ES-I3 (cell line): ENCODE data around the gene APC.

ENCODE experiments used
- H3K36me3 ChIP-seq: 2 replicates; pipeline ENCODE4 v1.6.1; 2013; ENCODE audit warnings: mild to moderate bottlenecking, low read length, control low read depth, moderate library complexity; ENCODE audit not compliant: insufficient read depth
- H3K4me1 ChIP-seq: 2 replicates; pipeline ENCODE4 v1.6.1; 2013; ENCODE audit warnings: mild to moderate bottlenecking, control low read depth, low read length; ENCODE audit not compliant: insufficient read depth
- H3K9ac ChIP-seq: 2 replicates; pipeline ENCODE4 v1.6.1; 2013; ENCODE audit warnings: low read depth, mild to moderate bottlenecking, low read length, moderate library complexity
- H3K9me3 ChIP-seq: 2 replicates; pipeline ENCODE4 v1.6.1; 2013; ENCODE audit warnings: mild to moderate bottlenecking, low read length, moderate library complexity; ENCODE audit not compliant: control insufficient read depth, insufficient read depth

APC gene

GRCh38 chr5:112787261-112787660, 49.6 kb downstream of the APC start:
- Histone ChIP-seq H3K36me3 (peaks cover under 1% of the 10 kb centered on the region; the same call in 1 of the 2 replicates), H3K4me1 (no peaks in the 10 kb centered on the region), H3K9ac (no peak overlapping the region)

GRCh38 chr5:112787896-112788295, 50.2 kb downstream of the APC start:
- Histone ChIP-seq H3K9me3 (no peaks in the 10 kb centered on the region), H3K36me3 (peaks cover under 1% of the 10 kb centered on the region), H3K9ac (no peak overlapping the region), H3K4me1 (peaks cover 3% of the 10 kb centered on the region)

More at GRCh38 chr5:112787261-112787660, 49.6 kb downstream of the APC start:
- H3K9me3 ChIP-seq: no peaks in the 10 kb centered on the region

GRCh38 chr5:112793201-112793600, 55.5 kb downstream of the APC start:
- no peaks in the 10 kb centered on the region for H3K9me3 ChIP-seq
- H3K4me1 ChIP-seq: peaks cover 22% of the 10 kb centered on the region
- H3K36me3 ChIP-seq: peaks cover 4% of the 10 kb centered on the region
- H3K9ac ChIP-seq: no peak overlapping the region

GRCh38 chr5:112794410-112794809, 56.7 kb downstream of the APC start:
- Histone ChIP-seq H3K9ac (no peak overlapping the region), H3K9me3 (no peaks in the 10 kb centered on the region), H3K4me1 (peaks cover 22% of the 10 kb centered on the region), H3K36me3 (peaks cover 4% of the 10 kb centered on the region)

GRCh38 chr5:112795342-112795741, 57.7 kb downstream of the APC start:
- peaks cover 4% of the 10 kb centered on the region for H3K36me3 ChIP-seq
- H3K9me3 ChIP-seq: no peaks in the 10 kb centered on the region
- peaks cover 22% of the 10 kb centered on the region for H3K4me1 ChIP-seq
- no peak overlapping the region for H3K9ac ChIP-seq

GRCh38 chr5:112795944-112796678, 58.4 kb downstream of the APC start:
- peaks cover 4% of the 10 kb centered on the region for H3K36me3 ChIP-seq
- no peaks in the 10 kb centered on the region for H3K9me3 ChIP-seq
- H3K4me1 ChIP-seq: peaks cover 22% of the 10 kb centered on the region

GRCh38 chr5:112799661-112800060, 62.0 kb downstream of the APC start:
- Histone ChIP-seq H3K9ac (no peak overlapping the region), H3K9me3 (no peaks in the 10 kb centered on the region), H3K4me1 (peaks cover 7% of the 10 kb centered on the region; the same call in 1 of the 2 replicates), H3K36me3 (no peaks in the 10 kb centered on the region)

More at GRCh38 chr5:112795944-112796678, 58.4 kb downstream of the APC start:
- no peak overlapping the region for H3K9ac ChIP-seq

GRCh38 chr5:112800891-112801290, 63.2 kb downstream of the APC start:
- no peaks in the 10 kb centered on the region for H3K9me3 ChIP-seq
- no peak overlapping the region for H3K9ac ChIP-seq
- H3K4me1 ChIP-seq: no peaks in the 10 kb centered on the region; the same call in 1 of the 2 replicates
- peaks cover 4% of the 10 kb centered on the region; the same call in 1 of the 2 replicates for H3K36me3 ChIP-seq

GRCh38 chr5:112811023-112811422, 73.3 kb downstream of the APC start:
- H3K9ac ChIP-seq: no peak overlapping the region
- H3K36me3 ChIP-seq: peaks cover 2% of the 10 kb centered on the region
- no peaks in the 10 kb centered on the region for H3K9me3 ChIP-seq
- H3K4me1 ChIP-seq: no peaks in the 10 kb centered on the region

GRCh38 chr5:112812549-112812948, 74.9 kb downstream of the APC start:
- Histone ChIP-seq H3K9ac (no peak overlapping the region), H3K4me1 (no peaks in the 10 kb centered on the region), H3K36me3 (peaks cover 3% of the 10 kb centered on the region)

GRCh38 chr5:112820246-112820645, 82.6 kb downstream of the APC start:
- H3K9ac ChIP-seq: no peak overlapping the region
- peaks cover 10% of the 10 kb centered on the region for H3K36me3 ChIP-seq
- peaks cover 4% of the 10 kb centered on the region; the same call in 1 of the 2 replicates for H3K4me1 ChIP-seq
- no peaks in the 10 kb centered on the region for H3K9me3 ChIP-seq

More at GRCh38 chr5:112812549-112812948, 74.9 kb downstream of the APC start:
- H3K9me3 ChIP-seq: no peaks in the 10 kb centered on the region

GRCh38 chr5:112822456-112822855, 84.8 kb downstream of the APC start:
- Histone ChIP-seq H3K36me3 (peaks cover 7% of the 10 kb centered on the region), H3K4me1 (peaks cover 11% of the 10 kb centered on the region; the same call in 1 of the 2 replicates), H3K9ac (no peak overlapping the region)

GRCh38 chr5:112823181-112823580, 85.5 kb downstream of the APC start:
- Histone ChIP-seq H3K9me3 (no peaks in the 10 kb centered on the region), H3K36me3 (peaks cover 10% of the 10 kb centered on the region), H3K9ac (no peak overlapping the region), H3K4me1 (peaks cover 11% of the 10 kb centered on the region; the same call in 1 of the 2 replicates)

More at GRCh38 chr5:112822456-112822855, 84.8 kb downstream of the APC start:
- H3K9me3 ChIP-seq: no peaks in the 10 kb centered on the region

- Histone ChIP-seq H3K9ac (no peak overlapping the region), H3K9me3 (no peaks in the 10 kb centered on the region), H3K36me3 (peaks cover 10% of the 10 kb centered on the region), H3K4me1 (peaks cover 11% of the 10 kb centered on the region; the same call in 1 of the 2 replicates)
Measured at GRCh38 chr5:112823656-112824055, 86.0 kb downstream of the APC start.

- Histone ChIP-seq H3K9me3 (no peaks in the 10 kb centered on the region), H3K9ac (no peak overlapping the region), H3K36me3 (peaks cover 10% of the 10 kb centered on the region), H3K4me1 (peaks cover 11% of the 10 kb centered on the region; the same call in 1 of the 2 replicates)
Measured at GRCh38 chr5:112824197-112824596, 86.5 kb downstream of the APC start.
